OCI-LY3 (cell line): ENCODE results near the gene LAMC2.

Experiments
- H2AFZ ChIP-seq: fragments of 200-600, 300-600 bp; shearing (Covaris generic); 2 replicates; pipeline ENCODE4 v1.6.0; 2014; ENCODE audit warnings: antibody characterized with exemption, low read depth, low read length
- H3K27ac ChIP-seq: fragments of 200-600, 300-600 bp; sonication (generic); 2 replicates; pipeline ENCODE4 v1.5.1; 2014; ENCODE audit warnings: mild to moderate bottlenecking, low read length, moderate library complexity, mixed read lengths
- H3K27me3 ChIP-seq: fragments of 200-600, 300-600 bp; sonication (generic); 2 replicates; pipeline ENCODE4 v1.6.1; 2014; ENCODE audit warnings: low read depth, low read length, mixed read lengths
- H3K36me3 ChIP-seq: fragments of 200-600, 300-600 bp; sonication (generic); replicated peaks from 2 replicates; pipeline ENCODE3; 2014; ENCODE audit warnings: low read depth, low read length, mixed read lengths
- H3K4me1 ChIP-seq: fragments of 300-600, 200-600 bp; sonication (generic); 2 replicates; pipeline ENCODE4 v1.6.1; 2014; ENCODE audit warnings: low read length, mixed read lengths
- H3K4me2 ChIP-seq: fragments of 200-600, 300-600 bp; sonication (generic); 2 replicates; pipeline ENCODE4 v1.6.1; 2014; ENCODE audit warnings: low read length, mixed read lengths
- H3K4me3 ChIP-seq: fragments of 300-600, 200-600 bp; sonication (generic); 2 replicates; pipeline ENCODE4 v1.5.1; 2014; ENCODE audit warnings: antibody characterized with exemption, mild to moderate bottlenecking, low read length, moderate library complexity
- H3K79me2 ChIP-seq: fragments of 300-600, 200-600 bp; shearing (Covaris generic); 2 replicates; pipeline ENCODE4 v1.6.1; 2014; ENCODE audit warnings: mild to moderate bottlenecking, low read length, mixed read lengths
- H3K9ac ChIP-seq: fragments of 300-600, 200-600 bp; shearing (Covaris generic); 2 replicates; pipeline ENCODE4 v1.6.0; 2014; ENCODE audit warnings: mild to moderate bottlenecking, low read length, moderate library complexity
- H3K9me3 ChIP-seq: fragments of 200-600, 300-600 bp; shearing (Covaris generic); 2 replicates; pipeline ENCODE4 v1.6.1; 2014; ENCODE audit warnings: low read length, mixed read lengths; ENCODE audit not compliant: insufficient read depth
- H4K20me1 ChIP-seq: fragments of 200-600, 300-600 bp; sonication (generic); 2 replicates; pipeline ENCODE4 v1.6.1; 2016; ENCODE audit warnings: low read length, mixed read lengths; ENCODE audit not compliant: insufficient read depth
- EZH2phosphoT487 ChIP-seq: fragments of 200-600 bp; shearing (Covaris generic); IDR thresholded peaks from 2 replicates; pipeline ENCODE4 v1.6.1; 2018; ENCODE audit warnings: antibody characterized with exemption, mixed run types, low read depth
- TF ChIP-seq, protein P1 (sequence below): fragments of 200-600, 300-600 bp; sonication (generic); IDR thresholded peaks from 2 replicates; pipeline ENCODE4 v1.5.1; 2014; ENCODE audit warnings: antibody characterized with exemption, low read length, low read depth

Gene LAMC2

DNA sequence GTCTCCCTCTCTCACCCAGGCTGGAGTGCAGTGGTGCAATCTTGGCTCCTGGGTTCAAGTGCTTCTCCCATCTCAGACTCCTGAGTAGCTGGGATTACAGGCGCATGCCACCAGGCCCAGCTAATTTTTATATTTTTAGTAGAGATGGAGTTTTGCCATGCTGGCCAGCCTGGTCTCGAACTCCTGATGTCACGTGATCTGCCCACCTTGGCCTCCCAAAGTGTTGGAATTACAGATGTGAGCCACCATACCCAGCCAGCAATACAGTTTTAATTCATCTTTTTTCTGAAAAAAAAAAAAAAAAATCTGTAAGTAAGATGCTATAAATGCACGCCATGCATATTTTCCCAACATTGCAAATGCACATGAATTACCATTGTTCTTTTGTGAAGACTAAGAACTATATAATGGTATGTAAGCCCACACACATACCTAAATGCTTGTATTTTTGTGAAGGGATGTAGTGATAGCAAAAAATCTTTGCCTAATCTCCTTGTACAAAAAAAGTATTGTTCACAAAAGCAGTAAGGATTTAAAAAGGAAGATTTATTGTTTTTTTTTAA, 8.0 kb downstream of the LAMC2 start:
- H3K27me3 ChIP-seq = peaks cover 12% of the 10 kb centered on the region
- no peaks in the 10 kb centered on the region for H3K36me3 ChIP-seq
- H3K9ac ChIP-seq = no peak overlapping the region
- no peak overlapping the region for H3K4me3 ChIP-seq
- H2AFZ ChIP-seq = no peak overlapping the region
- H3K27ac ChIP-seq = no peak overlapping the region
- no peak overlapping the region for H3K4me2 ChIP-seq
- H4K20me1 ChIP-seq = no peaks in the 10 kb centered on the region
- H3K4me1 ChIP-seq = peaks cover 5% of the 10 kb centered on the region; the same call in 1 of the 2 replicates
- no peaks in the 10 kb centered on the region for H3K79me2 ChIP-seq
- H3K9me3 ChIP-seq = no peaks in the 10 kb centered on the region
- TF ChIP-seq, protein P1, sequence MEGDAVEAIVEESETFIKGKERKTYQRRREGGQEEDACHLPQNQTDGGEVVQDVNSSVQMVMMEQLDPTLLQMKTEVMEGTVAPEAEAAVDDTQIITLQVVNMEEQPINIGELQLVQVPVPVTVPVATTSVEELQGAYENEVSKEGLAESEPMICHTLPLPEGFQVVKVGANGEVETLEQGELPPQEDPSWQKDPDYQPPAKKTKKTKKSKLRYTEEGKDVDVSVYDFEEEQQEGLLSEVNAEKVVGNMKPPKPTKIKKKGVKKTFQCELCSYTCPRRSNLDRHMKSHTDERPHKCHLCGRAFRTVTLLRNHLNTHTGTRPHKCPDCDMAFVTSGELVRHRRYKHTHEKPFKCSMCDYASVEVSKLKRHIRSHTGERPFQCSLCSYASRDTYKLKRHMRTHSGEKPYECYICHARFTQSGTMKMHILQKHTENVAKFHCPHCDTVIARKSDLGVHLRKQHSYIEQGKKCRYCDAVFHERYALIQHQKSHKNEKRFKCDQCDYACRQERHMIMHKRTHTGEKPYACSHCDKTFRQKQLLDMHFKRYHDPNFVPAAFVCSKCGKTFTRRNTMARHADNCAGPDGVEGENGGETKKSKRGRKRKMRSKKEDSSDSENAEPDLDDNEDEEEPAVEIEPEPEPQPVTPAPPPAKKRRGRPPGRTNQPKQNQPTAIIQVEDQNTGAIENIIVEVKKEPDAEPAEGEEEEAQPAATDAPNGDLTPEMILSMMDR = no peak
- TF ChIP-seq EZH2phosphoT487 = no peak

DNA sequence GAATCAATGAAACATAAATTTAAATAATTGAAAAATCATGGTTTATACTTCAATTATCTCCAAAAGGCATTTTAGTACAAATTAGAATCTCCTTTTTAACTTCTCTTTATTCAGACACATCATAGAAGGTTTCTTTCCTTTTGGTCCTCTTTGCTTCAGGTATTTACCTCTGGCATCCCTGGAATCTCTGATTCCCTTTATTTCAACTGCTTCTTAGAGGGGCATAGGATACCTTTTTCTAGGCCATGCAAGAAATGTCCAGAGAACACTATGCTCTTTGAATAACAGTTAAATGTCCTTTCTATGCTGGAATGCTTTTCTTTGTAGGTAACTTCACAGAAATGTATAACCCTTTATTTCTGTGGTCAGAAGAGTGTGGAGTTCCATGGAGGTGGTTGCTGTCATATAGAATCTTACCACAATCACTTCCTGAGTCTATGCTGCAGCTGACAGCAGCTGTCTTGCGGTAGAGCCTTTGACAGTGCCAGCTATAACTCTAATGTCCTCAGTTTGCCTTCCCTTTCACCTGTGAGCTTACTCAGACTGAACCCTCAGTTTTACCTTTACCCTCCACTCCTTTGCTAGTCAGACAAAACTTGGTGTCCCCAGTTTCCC, 8.6 kb downstream of the LAMC2 start:
- Histone ChIP-seq H3K4me3 (no peak overlapping the region), H3K9me3 (no peaks in the 10 kb centered on the region), H3K4me1 (peaks cover 5% of the 10 kb centered on the region; the same call in 1 of the 2 replicates), H3K79me2 (no peaks in the 10 kb centered on the region), H4K20me1 (no peaks in the 10 kb centered on the region), H3K36me3 (no peaks in the 10 kb centered on the region), H3K9ac (no peak overlapping the region), H3K4me2 (no peak overlapping the region), H3K27ac (no peak overlapping the region), H3K27me3 (peaks cover 12% of the 10 kb centered on the region), H2AFZ (no peak overlapping the region)
- no peak for TF ChIP-seq EZH2phosphoT487
- TF ChIP-seq, protein P1 = no peak

DNA sequence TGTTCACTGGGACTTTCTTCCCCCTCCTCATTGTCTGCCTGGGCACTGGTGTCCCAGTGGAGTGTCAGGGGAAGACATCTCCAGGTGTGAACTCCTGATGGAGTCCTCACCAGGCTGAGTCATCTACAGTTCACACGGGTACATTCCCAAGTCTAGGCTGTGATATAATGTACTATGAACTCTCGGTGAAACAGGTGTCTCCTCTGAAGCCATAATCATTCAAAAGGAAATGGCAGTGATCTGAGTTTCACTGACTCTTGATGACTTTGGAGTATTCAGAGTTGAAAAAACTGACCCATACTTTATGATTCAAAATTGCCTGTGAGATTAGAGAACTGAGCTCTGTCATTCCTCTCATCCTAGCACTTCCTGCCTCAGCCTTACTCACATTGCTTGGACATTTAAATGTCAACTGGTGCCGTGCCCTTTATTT, 9.1 kb downstream of the LAMC2 start:
- Histone ChIP-seq H3K4me2 (no peak overlapping the region), H3K9ac (no peak overlapping the region), H3K9me3 (no peaks in the 10 kb centered on the region), H4K20me1 (no peaks in the 10 kb centered on the region), H3K36me3 (no peaks in the 10 kb centered on the region), H2AFZ (no peak overlapping the region), H3K4me3 (no peak overlapping the region), H3K4me1 (peaks cover 5% of the 10 kb centered on the region; the same call in 1 of the 2 replicates), H3K27me3 (peaks cover 9% of the 10 kb centered on the region), H3K79me2 (no peaks in the 10 kb centered on the region), H3K27ac (no peak overlapping the region)
- TF ChIP-seq, protein P1 = no peak
- no peak for TF ChIP-seq EZH2phosphoT487

DNA sequence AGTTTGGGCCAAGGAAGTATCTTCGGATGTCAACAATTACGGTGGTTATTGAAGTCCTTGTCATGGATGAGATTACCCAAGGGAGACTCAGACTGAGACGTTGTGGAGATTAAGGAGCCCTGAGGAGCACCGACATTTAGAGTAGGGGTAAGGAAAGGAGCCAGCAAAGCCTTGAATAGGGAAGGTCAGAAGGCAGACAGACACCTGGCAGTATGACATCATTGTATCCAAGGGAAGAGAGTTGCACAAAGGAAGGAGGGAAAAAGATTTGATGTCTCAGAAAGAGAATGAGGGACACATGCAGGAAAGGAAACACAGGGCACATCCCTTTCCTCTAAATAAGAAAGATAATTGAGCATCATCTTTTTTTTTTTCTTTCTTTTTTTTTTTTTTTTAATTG, 11.7 kb downstream of the LAMC2 start:
- Histone ChIP-seq H3K4me2 (no peak overlapping the region), H3K4me1 (peaks cover 5% of the 10 kb centered on the region; the same call in 1 of the 2 replicates), H3K36me3 (no peaks in the 10 kb centered on the region), H3K9me3 (no peaks in the 10 kb centered on the region), H3K9ac (no peak overlapping the region), H3K4me3 (no peak overlapping the region), H2AFZ (no peak overlapping the region), H4K20me1 (no peaks in the 10 kb centered on the region), H3K27me3 (peaks cover 13% of the 10 kb centered on the region), H3K79me2 (no peaks in the 10 kb centered on the region), H3K27ac (no peak overlapping the region)
- TF ChIP-seq EZH2phosphoT487 = no peak
- TF ChIP-seq, protein P1 = no peak
